HG03558 (cell line): ENCODE results near the gene SDHB.

ENCODE experiments used
- ATAC-seq: cut with Tn5 transposase; IDR thresholded peaks from one replicate; pipeline ENCODE4 v1.9.1; 2021; ENCODE audit warnings: moderate number of reproducible peaks; ENCODE audit not compliant: unreplicated experiment; ENCODE audit errors: extremely low read depth

The SDHB gene

GRCh38 chr1:16993521-16994038 is 60.3 kb downstream of the SDHB start:
- ATAC-seq, result no peak

- no peak for ATAC-seq
Measured at GRCh38 chr1:16992675-16993074, 61.2 kb downstream of the SDHB start.

- ATAC-seq, result no peak
Measured at GRCh38 chr1:16992102-16992501, 61.7 kb downstream of the SDHB start.

- ATAC-seq, result no peak
Measured at GRCh38 chr1:16991571-16991970, 62.3 kb downstream of the SDHB start.

GRCh38 chr1:16989676-16990391 is 64.0 kb downstream of the SDHB start:
- ATAC-seq, result no peak

- ATAC-seq, result no peak
Measured at GRCh38 chr1:16988210-16988609, 65.6 kb downstream of the SDHB start.

GRCh38 chr1:16986962-16987361 is 66.9 kb downstream of the SDHB start:
- ATAC-seq, result no peak

- no peak for ATAC-seq
Measured at GRCh38 chr1:16986560-16986959, 67.3 kb downstream of the SDHB start.

GRCh38 chr1:16986113-16986512 is 67.7 kb downstream of the SDHB start:
- no peak for ATAC-seq

GRCh38 chr1:16984717-16985116 is 69.1 kb downstream of the SDHB start:
- no peak for ATAC-seq

GRCh38 chr1:16983649-16984048 is 70.2 kb downstream of the SDHB start:
- ATAC-seq, result no peak

GRCh38 chr1:16982902-16983301 is 70.9 kb downstream of the SDHB start:
- ATAC-seq, result no peak

GRCh38 chr1:16981269-16981849 is 72.5 kb downstream of the SDHB start:
- no peak for ATAC-seq

- no peak for ATAC-seq
Measured at GRCh38 chr1:16980473-16981268, 73.2 kb downstream of the SDHB start, which contains the start of gene MFAP2. TSS of gene MFAP2 (minus strand) at chr1:16980620. CDS start at chr1:16978273, 2,347 bp downstream.

GRCh38 chr1:16979475-16980327 is 74.1 kb downstream of the SDHB start:
- ATAC-seq, result no peak

- no peak for ATAC-seq
Measured at GRCh38 chr1:16978567-16979474, 75.0 kb downstream of the SDHB start.

- ATAC-seq, result no peak
Measured at GRCh38 chr1:16978139-16978538, 75.7 kb downstream of the SDHB start.

GRCh38 chr1:16977377-16977776 is 76.5 kb downstream of the SDHB start:
- no peak for ATAC-seq

GRCh38 chr1:16976966-16977365 is 76.9 kb downstream of the SDHB start:
- ATAC-seq, result no peak
